ENCODE measurements around the gene LYAR. TPM values are rescaled to one million over a fixed set of nuclear protein-coding genes. Genes with fewer than 3 reads are reported as not detected.
A peak's percentile ranks its signal among the peaks of the same experiment; 100 is the strongest.

LYAR gene
- total and polyA plus RNA-seq, 2 of the 13 experiments (the other 11 are each of a cell fraction or from before 2014, with no cell fraction given), result 7.8 to 94.2 TPM

GRCh38 chr4:4259484-4260100 is 30.4 kb downstream of the LYAR start (continued):
- TF ChIP-seq CREB3 (CRISPR knock-in tag; IDR thresholded peaks at IDR 0.05), result peak; percentile 85; the same call in 1 of the 2 replicates
- TF ChIP-seq ZBTB8A (CRISPR knock-in tag; IDR thresholded peaks at IDR 0.05; ENCODE audit: borderline replicate concordance, low read depth), result no peak
- no peak for TF ChIP-seq TCF12 (IDR thresholded peaks at IDR 0.05)
- TF ChIP-seq TCF12 (CRISPR knock-in tag; IDR thresholded peaks at IDR 0.05), result no peak
- peak; percentile 35; the same call in 1 of the 2 replicates for TF ChIP-seq YEATS4 (CRISPR knock-in tag; IDR thresholded peaks at IDR 0.05; ENCODE audit: borderline replicate concordance)
- TF ChIP-seq USF2 (IDR thresholded peaks at IDR 0.05; ENCODE audit: low read depth, low read length), result no peak
- TF ChIP-seq USF2 (CRISPR knock-in tag; IDR thresholded peaks at IDR 0.05; ENCODE audit: borderline replicate concordance), result no peak
- peak; percentile 85 for TF ChIP-seq MEIS2 (CRISPR knock-in tag; IDR thresholded peaks at IDR 0.05)
- no peak for TF ChIP-seq ZNF569 (CRISPR knock-in tag; IDR thresholded peaks at IDR 0.05; ENCODE audit: borderline replicate concordance)
- TF ChIP-seq ZNF292 (CRISPR knock-in tag; IDR thresholded peaks at IDR 0.05; ENCODE audit: borderline replicate concordance, low read depth), result peak; percentile 53; the same call in 1 of the 2 replicates
- 0 out of 2 replicates have a peak, but pooled peaks have one; percentile 26 for TF ChIP-seq ZBTB38 (CRISPR knock-in tag; IDR thresholded peaks at IDR 0.05)
- peak; percentile 51; the same call in 1 of the 2 replicates for TF ChIP-seq ZBTB43 (CRISPR knock-in tag; conservative IDR thresholded peaks at IDR 0.05)
- TF ChIP-seq E2F5 (CRISPR knock-in tag; conservative IDR thresholded peaks at IDR 0.05), result no peak
- peak; percentile 94 for TF ChIP-seq DPF2 (CRISPR knock-in tag; IDR thresholded peaks at IDR 0.05; ENCODE audit: borderline replicate concordance, low read depth)
- TF ChIP-seq HES4 (CRISPR knock-in tag; IDR thresholded peaks at IDR 0.05; ENCODE audit: borderline replicate concordance), result no peak
- no peak for TF ChIP-seq ELF4 (CRISPR knock-in tag; IDR thresholded peaks at IDR 0.05; ENCODE audit: borderline replicate concordance)
- TF ChIP-seq PHF21A (CRISPR knock-in tag; IDR thresholded peaks at IDR 0.05), result peak; percentile 79
- TF ChIP-seq HMGXB3 (CRISPR knock-in tag; IDR thresholded peaks at IDR 0.05; ENCODE audit: borderline replicate concordance), result 0 out of 2 replicates have a peak, but pooled peaks have one; percentile 17
- TF ChIP-seq RAD21 (CRISPR knock-in tag; IDR thresholded peaks at IDR 0.05), result no peak

All from HepG2 (cell line).